ENCODE results near the gene SEC24A.
"Not testable (repeated sequence)": the region's sequence is repeated elsewhere in the genome, so short reads cannot be mapped to it uniquely, and the experiment has no call there.

The SEC24A gene

GRCh38 chr5:134648425-134649162, at the start of gene SEC24A:
Gene SEC24A, plus strand, starts transcription at chr5:134648785. Its CDS starts 292 bp downstream, at chr5:134649077.
- ATAC-seq (peak; percentile 93), DNase-seq (ENCODE audit: low spot score in 2 of 2) (peak; percentile 91 to 95)
- Mint-ChIP-seq H3K9me3 (no peaks in the 10 kb centered on the region), H3K4me1 (peaks cover 11% of the 10 kb centered on the region), H3K4me3 (peak within 1 kb of the TSS; percentile 79), H3K36me3 (peaks cover 60% of the 10 kb centered on the region), H3K27ac (peak within 1 kb of the TSS; percentile 99)

GRCh38 chr5:134599820-134600219, 48.8 kb upstream of the SEC24A start:
- H3K9me3 Mint-ChIP-seq; DNase-seq (ENCODE audit: low spot score in 2 of 2); H3K4me3 Mint-ChIP-seq; H3K27ac Mint-ChIP-seq; ATAC-seq: not testable (repeated sequence)
- H3K4me1 Mint-ChIP-seq, result peaks cover 27% of the 10 kb centered on the region
- peaks cover 26% of the 10 kb centered on the region for H3K36me3 Mint-ChIP-seq

GRCh38 chr5:134600600-134600999, 48.0 kb upstream of the SEC24A start:
- H3K4me1 Mint-ChIP-seq, result peaks cover 22% of the 10 kb centered on the region
- DNase-seq (ENCODE audit: low spot score in 2 of 2), result no peak
- peaks cover 34% of the 10 kb centered on the region for H3K36me3 Mint-ChIP-seq
- ATAC-seq, result no peak
- H3K9me3 Mint-ChIP-seq, result no peaks in the 10 kb centered on the region
- no peak overlapping the region for H3K4me3 Mint-ChIP-seq
- H3K27ac Mint-ChIP-seq, result no peak overlapping the region

- no peaks in the 10 kb centered on the region for H3K9me3 Mint-ChIP-seq
- H3K4me3 Mint-ChIP-seq, result peak overlapping the region; percentile 30
- H3K4me1 Mint-ChIP-seq, result peaks cover 22% of the 10 kb centered on the region
- peak; percentile 96 for ATAC-seq
- no peak for DNase-seq (ENCODE audit: low spot score in 2 of 2)
- no peak overlapping the region for H3K27ac Mint-ChIP-seq
- H3K36me3 Mint-ChIP-seq, result peaks cover 59% of the 10 kb centered on the region
Measured at GRCh38 chr5:134603059-134603458, 45.5 kb upstream of the SEC24A start.

- peaks cover 77% of the 10 kb centered on the region for H3K36me3 Mint-ChIP-seq
- ATAC-seq, result peak; percentile 15
Measured at GRCh38 chr5:134604908-134605307, 43.7 kb upstream of the SEC24A start.

GRCh38 chr5:134606726-134607125, 41.9 kb upstream of the SEC24A start:
- H3K36me3 Mint-ChIP-seq, result peaks cover 88% of the 10 kb centered on the region
- no peak overlapping the region for H3K4me3 Mint-ChIP-seq
- H3K27ac Mint-ChIP-seq, result no peak overlapping the region
- ATAC-seq (no peak), DNase-seq (ENCODE audit: low spot score in 2 of 2) (no peak)
- H3K4me1 Mint-ChIP-seq, result peaks cover 31% of the 10 kb centered on the region
- no peaks in the 10 kb centered on the region for H3K9me3 Mint-ChIP-seq

More at GRCh38 chr5:134604908-134605307, 43.7 kb upstream of the SEC24A start:
- no peak for DNase-seq (ENCODE audit: low spot score in 2 of 2)
- Mint-ChIP-seq H3K9me3 (no peaks in the 10 kb centered on the region), H3K4me3 (no peak overlapping the region), H3K4me1 (peaks cover 38% of the 10 kb centered on the region), H3K27ac (peak overlapping the region; percentile 76)

- Mint-ChIP-seq H3K4me3 (peak overlapping the region; percentile 54), H3K36me3 (peaks cover 100% of the 10 kb centered on the region), H3K4me1 (peaks cover 21% of the 10 kb centered on the region), H3K9me3 (no peaks in the 10 kb centered on the region), H3K27ac (peak overlapping the region; percentile 93)
- DNase-seq (ENCODE audit: low spot score in 2 of 2) (no peak), ATAC-seq (peak; percentile 68)
Measured at GRCh38 chr5:134608555-134608954, 40.0 kb upstream of the SEC24A start.

GRCh38 chr5:134609232-134609851, 39.2 kb upstream of the SEC24A start:
- peak; percentile 94 for ATAC-seq
- Mint-ChIP-seq H3K4me3 (peak overlapping the region; percentile 54), H3K27ac (peak overlapping the region; percentile 93)

GRCh38 chr5:134610725-134611124, 37.9 kb upstream of the SEC24A start:
- H3K4me1 Mint-ChIP-seq, result peaks cover 30% of the 10 kb centered on the region
- no peak overlapping the region for H3K27ac Mint-ChIP-seq
- no peaks in the 10 kb centered on the region for H3K9me3 Mint-ChIP-seq
- no peak overlapping the region for H3K4me3 Mint-ChIP-seq
- peaks cover 100% of the 10 kb centered on the region for H3K36me3 Mint-ChIP-seq
- no peak for DNase-seq (ENCODE audit: low spot score in 2 of 2)
- no peak for ATAC-seq

More at GRCh38 chr5:134609232-134609851, 39.2 kb upstream of the SEC24A start:
- DNase-seq (ENCODE audit: low spot score in 2 of 2), result no peak
- H3K4me1 Mint-ChIP-seq, result peaks cover 26% of the 10 kb centered on the region
- H3K9me3 Mint-ChIP-seq, result no peaks in the 10 kb centered on the region
- H3K36me3 Mint-ChIP-seq, result peaks cover 100% of the 10 kb centered on the region

- H3K36me3 Mint-ChIP-seq, result peaks cover 100% of the 10 kb centered on the region
- no peak overlapping the region for H3K4me3 Mint-ChIP-seq
- ATAC-seq (no peak), DNase-seq (ENCODE audit: low spot score in 2 of 2) (no peak)
- peaks cover 30% of the 10 kb centered on the region for H3K4me1 Mint-ChIP-seq
- peak overlapping the region; percentile 37 for H3K27ac Mint-ChIP-seq
- no peaks in the 10 kb centered on the region for H3K9me3 Mint-ChIP-seq
Measured at GRCh38 chr5:134611515-134611914, 37.1 kb upstream of the SEC24A start.

- Mint-ChIP-seq H3K36me3 (peaks cover 100% of the 10 kb centered on the region), H3K4me1 (peaks cover 16% of the 10 kb centered on the region), H3K27ac (peak overlapping the region; percentile 2), H3K4me3 (no peak overlapping the region), H3K9me3 (no peaks in the 10 kb centered on the region)
- ATAC-seq (no peak), DNase-seq (ENCODE audit: low spot score in 2 of 2) (no peak)
Measured at GRCh38 chr5:134614450-134615085, 34.0 kb upstream of the SEC24A start.

GRCh38 chr5:134620634-134621033, 28.0 kb upstream of the SEC24A start:
- Mint-ChIP-seq H3K9me3 (no peaks in the 10 kb centered on the region), H3K4me1 (peaks cover 16% of the 10 kb centered on the region), H3K36me3 (peaks cover 88% of the 10 kb centered on the region), H3K4me3 (no peak overlapping the region), H3K27ac (no peak overlapping the region)
- no peak for DNase-seq (ENCODE audit: low spot score in 2 of 2)
- ATAC-seq, result no peak

GRCh38 chr5:134625559-134625958, 23.0 kb upstream of the SEC24A start:
- DNase-seq (ENCODE audit: low spot score in 2 of 2) (no peak), ATAC-seq (no peak)
- Mint-ChIP-seq H3K4me3 (no peak overlapping the region), H3K27ac (peak overlapping the region; percentile 6), H3K36me3 (peaks cover 64% of the 10 kb centered on the region), H3K9me3 (no peaks in the 10 kb centered on the region), H3K4me1 (peaks cover 28% of the 10 kb centered on the region)

GRCh38 chr5:134626369-134627014, 22.1 kb upstream of the SEC24A start:
- ATAC-seq (no peak), DNase-seq (ENCODE audit: low spot score in 2 of 2) (no peak)
- Mint-ChIP-seq H3K36me3 (peaks cover 65% of the 10 kb centered on the region), H3K4me3 (no peak overlapping the region), H3K9me3 (no peaks in the 10 kb centered on the region), H3K27ac (peak overlapping the region; percentile 5), H3K4me1 (peaks cover 36% of the 10 kb centered on the region)

- Mint-ChIP-seq H3K27ac (no peak overlapping the region), H3K9me3 (no peaks in the 10 kb centered on the region), H3K36me3 (peaks cover 20% of the 10 kb centered on the region), H3K4me3 (peak overlapping the region; percentile 85), H3K4me1 (peaks cover 23% of the 10 kb centered on the region)
- no peak for ATAC-seq
- DNase-seq (ENCODE audit: low spot score in 2 of 2), result no peak
Measured at GRCh38 chr5:134634227-134634626, 14.4 kb upstream of the SEC24A start.
